ENCODE results near the gene KIF26B. TPM values are rescaled to one million over a fixed set of nuclear protein-coding genes. Genes with fewer than 3 reads are reported as not detected.

KIF26B gene
- polyA plus RNA-seq, 1 donor = 1.00 TPM

GRCh38 chr1:245207801-245208200 is 53.0 kb downstream of the KIF26B start:
- no peak for DNase-seq (ENCODE audit: low read depth)

- no peak for DNase-seq (ENCODE audit: low read depth)
Measured at GRCh38 chr1:245209658-245210435, 55.1 kb downstream of the KIF26B start.

GRCh38 chr1:245211035-245211749 is 56.4 kb downstream of the KIF26B start:
- DNase-seq (ENCODE audit: low read depth) = no peak

- DNase-seq (ENCODE audit: low read depth) = no peak
Measured at GRCh38 chr1:245211761-245212160, 57.0 kb downstream of the KIF26B start.

- no peak for DNase-seq (ENCODE audit: low read depth)
Measured at GRCh38 chr1:245212221-245212710, 57.5 kb downstream of the KIF26B start.

GRCh38 chr1:245213066-245213831 is 58.5 kb downstream of the KIF26B start:
- DNase-seq (ENCODE audit: low read depth) = no peak

GRCh38 chr1:245215071-245215470 is 60.3 kb downstream of the KIF26B start:
- no peak for DNase-seq (ENCODE audit: low read depth)

GRCh38 chr1:245216366-245217115 is 61.8 kb downstream of the KIF26B start:
- DNase-seq (ENCODE audit: low read depth) = no peak

- no peak for DNase-seq (ENCODE audit: low read depth)
Measured at GRCh38 chr1:245217853-245218608, 63.2 kb downstream of the KIF26B start.

GRCh38 chr1:245220381-245220985 is 65.7 kb downstream of the KIF26B start:
- DNase-seq (ENCODE audit: low read depth) = no peak

GRCh38 chr1:245221805-245222204 is 67.0 kb downstream of the KIF26B start:
- no peak for DNase-seq (ENCODE audit: low read depth)

- DNase-seq (ENCODE audit: low read depth) = no peak
Measured at GRCh38 chr1:245222931-245223595, 68.3 kb downstream of the KIF26B start.

GRCh38 chr1:245225322-245226202 is 70.8 kb downstream of the KIF26B start:
- DNase-seq (ENCODE audit: low read depth) = no peak

GRCh38 chr1:245226203-245226499 is 71.4 kb downstream of the KIF26B start:
- DNase-seq (ENCODE audit: low read depth) = no peak

- no peak for DNase-seq (ENCODE audit: low read depth)
Measured at GRCh38 chr1:245229051-245229450, 74.3 kb downstream of the KIF26B start.

GRCh38 chr1:245232931-245233330 is 78.1 kb downstream of the KIF26B start:
- no peak for DNase-seq (ENCODE audit: low read depth)

- no peak for DNase-seq (ENCODE audit: low read depth)
Measured at GRCh38 chr1:245234217-245235081, 79.7 kb downstream of the KIF26B start.

- no peak for DNase-seq (ENCODE audit: low read depth)
Measured at GRCh38 chr1:245235156-245235555, 80.4 kb downstream of the KIF26B start.
